Activated CD4-positive, CD25-positive, alpha-beta regulatory T cell treated with anti-CD3 and anti-CD28 coated beads, Interleukin-2, amount 50 U/mL, for 72 hours (primary cell): ENCODE data around the gene ALPK3.
"Not testable (repeated sequence)": the region's sequence is repeated elsewhere in the genome, so short reads cannot be mapped to it uniquely, and the experiment has no call there.

Experiments used
- DNase-seq: peaks from one replicate; pipeline ENCODE4 v3.0.0; 2021

The ALPK3 gene

GRCh38 chr15:84876269-84876668 is 59.1 kb downstream of the ALPK3 start:
- DNase-seq = no peak

GRCh38 chr15:84877701-84878100 is 60.5 kb downstream of the ALPK3 start:
- not testable (repeated sequence) for DNase-seq

GRCh38 chr15:84878504-84878903 is 61.3 kb downstream of the ALPK3 start:
- peak; percentile 55 for DNase-seq

GRCh38 chr15:84879088-84879780 is 62.1 kb downstream of the ALPK3 start:
- DNase-seq = no peak

GRCh38 chr15:84880007-84880406 is 62.9 kb downstream of the ALPK3 start:
- DNase-seq = no peak

- DNase-seq = no peak
These were observed 63.8 kb downstream of the ALPK3 start for GRCh38 chr15:84880822-84881519.

GRCh38 chr15:84881520-84881830 is 64.3 kb downstream of the ALPK3 start:
- DNase-seq = no peak

- no peak for DNase-seq
These were observed 66.3 kb downstream of the ALPK3 start for GRCh38 chr15:84883466-84883865.

GRCh38 chr15:84883916-84884781 is 67.0 kb downstream of the ALPK3 start, which contains the start of gene SLC28A1:
SLC28A1 (plus strand) TSS chr15:84884662; CDS start chr15:84887761, 3,099 bp downstream.
- DNase-seq = no peak

GRCh38 chr15:84885801-84886200 is 68.6 kb downstream of the ALPK3 start:
- no peak for DNase-seq

GRCh38 chr15:84886211-84886983 is 69.2 kb downstream of the ALPK3 start:
- DNase-seq = no peak

- no peak for DNase-seq
These were observed 69.8 kb downstream of the ALPK3 start for GRCh38 chr15:84886984-84887299.

- no peak for DNase-seq
These were observed 70.8 kb downstream of the ALPK3 start for GRCh38 chr15:84887938-84888337.

- no peak for DNase-seq
These were observed 71.5 kb downstream of the ALPK3 start for GRCh38 chr15:84888639-84889038.

- no peak for DNase-seq
These were observed 72.3 kb downstream of the ALPK3 start for GRCh38 chr15:84889313-84889990.

GRCh38 chr15:84889991-84890669 is 73.0 kb downstream of the ALPK3 start:
- DNase-seq = no peak

- no peak for DNase-seq
These were observed 73.6 kb downstream of the ALPK3 start for GRCh38 chr15:84890670-84891162.

- DNase-seq = no peak
These were observed 74.2 kb downstream of the ALPK3 start for GRCh38 chr15:84891339-84891738.

GRCh38 chr15:84892786-84893307 is 75.7 kb downstream of the ALPK3 start:
- DNase-seq = no peak

GRCh38 chr15:84893607-84894006 is 76.5 kb downstream of the ALPK3 start:
- DNase-seq = no peak

- no peak for DNase-seq
These were observed 77.7 kb downstream of the ALPK3 start for GRCh38 chr15:84894736-84895425.
